ENCODE results near the gene ANKS1B.

- TF ChIP-seq POLR2A (IDR thresholded peaks at IDR 0.05) (no peak), CTCF (IDR thresholded peaks at IDR 0.05) (no peak)
Observed at GRCh38 chr12:99372257-99372920, 612.3 kb downstream of the ANKS1B start.
